PC-3 (cell line): ENCODE measurements around the gene EQTN.

Experiments used
- EZH2 ChIP-seq: fragments of 300-600 bp; sonication (generic); IDR thresholded peaks from one replicate; pipeline ENCODE4 v1.6.1; 2017; ENCODE audit warnings: antibody characterized with exemption, mild to moderate bottlenecking, low read length; ENCODE audit not compliant: unreplicated experiment
- TF ChIP-seq, protein P1 (sequence below): fragments of 300-600 bp; sonication (generic); conservative IDR thresholded peaks from 2 replicates; pipeline ENCODE4 v1.5.1; 2017; ENCODE audit warnings: antibody characterized with exemption, low read depth, mild to moderate bottlenecking, low read length

DNA sequence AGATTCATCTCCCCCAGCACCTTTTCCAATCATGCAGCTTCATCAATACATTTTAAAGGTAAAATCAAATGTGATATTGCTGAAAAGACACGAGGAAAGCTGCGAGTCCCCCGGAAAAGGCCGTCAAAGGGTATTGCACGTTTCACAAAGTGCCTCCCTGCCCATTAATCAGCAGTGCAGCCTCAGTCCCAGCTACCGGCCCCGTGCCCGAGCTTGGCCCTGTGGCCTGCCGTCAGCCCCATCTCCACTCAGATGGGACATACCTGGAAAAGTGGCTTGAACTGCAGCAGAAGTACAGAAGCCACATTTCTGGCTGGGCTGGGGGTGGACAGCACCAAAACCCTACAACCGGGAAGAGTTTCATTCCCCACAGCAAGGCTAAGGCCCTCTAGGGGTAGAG lies 39.9 kb upstream of the EQTN start:
- TF ChIP-seq, protein P1, sequence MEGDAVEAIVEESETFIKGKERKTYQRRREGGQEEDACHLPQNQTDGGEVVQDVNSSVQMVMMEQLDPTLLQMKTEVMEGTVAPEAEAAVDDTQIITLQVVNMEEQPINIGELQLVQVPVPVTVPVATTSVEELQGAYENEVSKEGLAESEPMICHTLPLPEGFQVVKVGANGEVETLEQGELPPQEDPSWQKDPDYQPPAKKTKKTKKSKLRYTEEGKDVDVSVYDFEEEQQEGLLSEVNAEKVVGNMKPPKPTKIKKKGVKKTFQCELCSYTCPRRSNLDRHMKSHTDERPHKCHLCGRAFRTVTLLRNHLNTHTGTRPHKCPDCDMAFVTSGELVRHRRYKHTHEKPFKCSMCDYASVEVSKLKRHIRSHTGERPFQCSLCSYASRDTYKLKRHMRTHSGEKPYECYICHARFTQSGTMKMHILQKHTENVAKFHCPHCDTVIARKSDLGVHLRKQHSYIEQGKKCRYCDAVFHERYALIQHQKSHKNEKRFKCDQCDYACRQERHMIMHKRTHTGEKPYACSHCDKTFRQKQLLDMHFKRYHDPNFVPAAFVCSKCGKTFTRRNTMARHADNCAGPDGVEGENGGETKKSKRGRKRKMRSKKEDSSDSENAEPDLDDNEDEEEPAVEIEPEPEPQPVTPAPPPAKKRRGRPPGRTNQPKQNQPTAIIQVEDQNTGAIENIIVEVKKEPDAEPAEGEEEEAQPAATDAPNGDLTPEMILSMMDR = no peak
- no peak for TF ChIP-seq EZH2
